Naive thymus-derived CD8-positive, alpha-beta T cell (primary cell): Measurements from ENCODE around the gene CDC14B. TPM values are rescaled to one million over a fixed set of nuclear protein-coding genes. Genes with fewer than 3 reads are reported as not detected.
A peak's percentile ranks its signal among the peaks of the same experiment; 100 is the strongest.
"Not testable (repeated sequence)": the region's sequence is repeated elsewhere in the genome, so short reads cannot be mapped to it uniquely, and the experiment has no call there.

Experiments
- ATAC-seq, 2 donors: fragments of 150-1000 bp; cut with Tn5 transposase in 1 of 2; sonication (Bioruptor Pico), chemical (Tn5 transposase) in 1 of 2; 1 replicate in 1 of 2; 2 replicates in 1 of 2; pipeline ENCODE4 v1.10.0; 2021; ENCODE audit warnings: mild to moderate bottlenecking in 2 of 2, moderate library complexity in 2 of 2
- POLR2A ChIA-PET: fragments of 350-600 bp; sonication (Branson Sonifier 250); formaldehyde crosslinking; loops from one replicate; lab custom pipeline; 2021; ENCODE audit warnings: antibody characterized with exemption; lab: Charles Lee
- DNase-seq, 10 donors: peaks; one replicate each; pipeline versions ENCODE4 v3.0.0 to v3.0.0-alpha.2; 2020 to 2022
- H3K27ac Mint-ChIP-seq, 10 donors: one replicate each; pipeline ENCODE4 v1.8.0; 2020 to 2022; ENCODE audit warnings: mild to moderate bottlenecking in 10 of 10, mixed read lengths in 10 of 10, moderate library complexity in 4 of 10, inconsistent platforms in 1 of 10
- H3K27me3 Mint-ChIP-seq, 5 donors: one replicate each; pipeline ENCODE4 v1.8.0; 2021 to 2022; ENCODE audit warnings: mixed read lengths in 5 of 5
- H3K36me3 Mint-ChIP-seq, 3 donors: one replicate each; pipeline ENCODE4 v1.8.0; 2020 to 2022; ENCODE audit warnings: mixed read lengths in 3 of 3, mild to moderate bottlenecking in 2 of 3, inconsistent platforms in 1 of 3
- H3K4me1 Mint-ChIP-seq, 4 donors: one replicate each; pipeline ENCODE4 v1.8.0; 2021 to 2022; ENCODE audit warnings: mixed read lengths in 4 of 4
- H3K4me3 Mint-ChIP-seq, 10 donors: one replicate each; pipeline ENCODE4 v1.8.0; 2020 to 2022; ENCODE audit warnings: mild to moderate bottlenecking in 10 of 10, mixed read lengths in 10 of 10, moderate library complexity in 6 of 10, inconsistent platforms in 1 of 10
- H3K9me3 Mint-ChIP-seq, 9 donors: one replicate each; pipeline ENCODE4 v1.8.0; 2020 to 2022; ENCODE audit warnings: mixed read lengths in 9 of 9, mild to moderate bottlenecking in 3 of 9, inconsistent platforms in 1 of 9, moderate library complexity in 1 of 9
- polyA plus RNA-seq, 3 donors: library from polyadenylated mRNA; unstranded; fragments of 300-500 nt; fragmentation: Illumina TruSeq; gene quantifications; one replicate each; pipeline ENCODE4 v1.2.3, GENCODE V29; 2021
- total RNA-seq, 8 experiments: library from RNA in 2 of 8; stranded (reverse) in 2 of 8; gene quantifications; one replicate each; pipeline ENCODE4 v1.2.3 and lab custom pipeline; 2021 to 2026

CDC14B gene
- total and polyA plus RNA-seq, 5 experiments from 2014 or later = 3.8 to 13.3 (median 7.1) TPM

GRCh38 chr9:96554326-96554725, 65.3 kb downstream of the CDC14B start:
- H3K36me3 Mint-ChIP-seq = peaks cover 5 to 30% (median 17%) of the 10 kb centered on the region in 3 donors
- no peak overlapping the region for H3K4me3 Mint-ChIP-seq
- ATAC-seq = no peak
- no peaks in the 10 kb centered on the region for H3K9me3 Mint-ChIP-seq
- POLR2A ChIA-PET = no interaction called here
- H3K27me3 Mint-ChIP-seq = peaks cover 0 to 3% (median 0%) of the 10 kb centered on the region in 5 donors
- peaks cover 0 to 4% (median 2%) of the 10 kb centered on the region in 4 donors for H3K4me1 Mint-ChIP-seq
- no peak for DNase-seq
- H3K27ac Mint-ChIP-seq = no peak overlapping the region

GRCh38 chr9:96553070-96553469, 66.6 kb downstream of the CDC14B start:
- Mint-ChIP-seq H3K27ac (no peak overlapping the region), H3K27me3 (peaks cover 0 to 3% (median 0%) of the 10 kb centered on the region in 5 donors), H3K36me3 (peaks cover 4 to 31% (median 12%) of the 10 kb centered on the region in 3 donors), H3K4me1 (peaks cover 0 to 4% (median 2%) of the 10 kb centered on the region in 4 donors), H3K4me3 (no peak overlapping the region), H3K9me3 (no peaks in the 10 kb centered on the region)
- no peak for ATAC-seq
- POLR2A ChIA-PET = no interaction called here
- DNase-seq = no peak

- POLR2A ChIA-PET = no interaction called here
- ATAC-seq (no peak), DNase-seq (no peak)
- Mint-ChIP-seq H3K27ac (no peak overlapping the region), H3K36me3 (peaks cover 0 to 25% (median 14%) of the 10 kb centered on the region in 3 donors), H3K4me1 (peaks cover 0 to 4% (median 2%) of the 10 kb centered on the region in 4 donors), H3K9me3 (no peaks in the 10 kb centered on the region), H3K4me3 (no peak overlapping the region), H3K27me3 (peaks cover 0 to 3% (median 0%) of the 10 kb centered on the region in 5 donors)
Measured at GRCh38 chr9:96551403-96551802, 68.2 kb downstream of the CDC14B start.

- Mint-ChIP-seq H3K36me3 (peaks cover 6 to 30% (median 17%) of the 10 kb centered on the region in 3 donors), H3K27me3 (peaks cover 0 to 3% (median 0%) of the 10 kb centered on the region in 5 donors), H3K4me1 (peaks cover 0 to under 1% (median 0%) of the 10 kb centered on the region in 4 donors), H3K27ac (no peak overlapping the region), H3K9me3 (no peaks in the 10 kb centered on the region), H3K4me3 (no peak overlapping the region)
- no peak for ATAC-seq
- POLR2A ChIA-PET = no interaction called here
- DNase-seq = no peak
Measured at GRCh38 chr9:96550659-96551058, 69.0 kb downstream of the CDC14B start.

- POLR2A ChIA-PET, DNase-seq, H3K27me3 Mint-ChIP-seq, H3K27ac Mint-ChIP-seq, H3K4me3 Mint-ChIP-seq, H3K9me3 Mint-ChIP-seq, H3K4me1 Mint-ChIP-seq, ATAC-seq: not testable (repeated sequence)
- H3K36me3 Mint-ChIP-seq = peaks cover 7 to 24% (median 19%) of the 10 kb centered on the region in 3 donors
Measured at GRCh38 chr9:96543131-96543530, 76.5 kb downstream of the CDC14B start.

- Mint-ChIP-seq H3K36me3 (peaks cover 0 to 37% (median 22%) of the 10 kb centered on the region in 3 donors), H3K4me1 (no peaks in the 10 kb centered on the region), H3K27me3 (no peaks in the 10 kb centered on the region), H3K9me3 (no peaks in the 10 kb centered on the region), H3K4me3 (no peak overlapping the region), H3K27ac (no peak overlapping the region)
- DNase-seq (no peak), ATAC-seq (no peak)
- POLR2A ChIA-PET = no interaction called here
Measured at GRCh38 chr9:96540106-96540505, 79.5 kb downstream of the CDC14B start.

- no peak overlapping the region for H3K4me3 Mint-ChIP-seq
- peaks cover 0 to 1% (median 0%) of the 10 kb centered on the region in 4 donors for H3K4me1 Mint-ChIP-seq
- POLR2A ChIA-PET = interaction anchor here (0.6 kb wide), 1 partner anchor 22 kb away, joined by 3 read pairs; no protein-coding TSS in a partner anchor
- H3K27me3 Mint-ChIP-seq = peaks cover 0 to 4% (median 0%) of the 10 kb centered on the region in 5 donors
- DNase-seq (no peak), ATAC-seq (no peak)
- H3K36me3 Mint-ChIP-seq = peaks cover 10 to 53% (median 38%) of the 10 kb centered on the region in 3 donors
- peaks cover 0 to 12% (median 2%) of the 10 kb centered on the region in 9 donors for H3K9me3 Mint-ChIP-seq
- no peak overlapping the region for H3K27ac Mint-ChIP-seq
Measured at GRCh38 chr9:96532173-96532572, 87.5 kb downstream of the CDC14B start.

GRCh38 chr9:96524764-96525163, 94.9 kb downstream of the CDC14B start:
- ATAC-seq (no peak), DNase-seq (no peak)
- peaks cover 10 to 23% (median 21%) of the 10 kb centered on the region in 4 donors for H3K4me1 Mint-ChIP-seq
- no peaks in the 10 kb centered on the region for H3K27me3 Mint-ChIP-seq
- H3K27ac Mint-ChIP-seq = no peak overlapping the region
- peaks cover 0 to 14% (median 8%) of the 10 kb centered on the region in 3 donors for H3K36me3 Mint-ChIP-seq
- POLR2A ChIA-PET = no interaction called here
- H3K9me3 Mint-ChIP-seq = no peaks in the 10 kb centered on the region
- H3K4me3 Mint-ChIP-seq = no peak overlapping the region

GRCh38 chr9:96524045-96524444, 95.6 kb downstream of the CDC14B start:
- ATAC-seq (no peak), DNase-seq (no peak)
- Mint-ChIP-seq H3K27ac (peak overlapping the region in 1 of 10 donors; percentile 9), H3K27me3 (no peaks in the 10 kb centered on the region), H3K36me3 (peaks cover 0 to 17% (median 12%) of the 10 kb centered on the region in 3 donors), H3K9me3 (no peaks in the 10 kb centered on the region), H3K4me3 (no peak overlapping the region), H3K4me1 (peaks cover 10 to 23% (median 21%) of the 10 kb centered on the region in 4 donors)
- POLR2A ChIA-PET = no interaction called here

- Mint-ChIP-seq H3K4me3 (peak overlapping the region in 1 of 10 donors; percentile 38), H3K4me1 (peaks cover 10 to 23% (median 21%) of the 10 kb centered on the region in 4 donors), H3K36me3 (peaks cover 0 to 22% (median 14%) of the 10 kb centered on the region in 3 donors), H3K9me3 (no peaks in the 10 kb centered on the region), H3K27me3 (no peaks in the 10 kb centered on the region), H3K27ac (peak overlapping the region in 3 of 10 donors; percentile 11 to 63 (median 57))
- POLR2A ChIA-PET = interaction anchor here (1.1 kb wide), 1 partner anchor 107 kb away, joined by 3 read pairs; no protein-coding TSS in a partner anchor
- no peak for DNase-seq
- no peak for ATAC-seq
Measured at GRCh38 chr9:96523374-96523773, 96.3 kb downstream of the CDC14B start.

- peaks cover 10 to 23% (median 21%) of the 10 kb centered on the region in 4 donors for H3K4me1 Mint-ChIP-seq
- DNase-seq = peak in 6 of 10 donors; percentile 5 to 59 (median 24)
- H3K27me3 Mint-ChIP-seq = no peaks in the 10 kb centered on the region
- no peaks in the 10 kb centered on the region for H3K9me3 Mint-ChIP-seq
- peak overlapping the region in 7 of 10 donors; percentile 21 to 81 (median 49) for H3K27ac Mint-ChIP-seq
- peaks cover 0 to 21% (median 11%) of the 10 kb centered on the region in 3 donors for H3K36me3 Mint-ChIP-seq
- peak overlapping the region in 7 of 10 donors; percentile 15 to 63 (median 30) for H3K4me3 Mint-ChIP-seq
- POLR2A ChIA-PET = interaction anchor here (1.0 kb wide), 1 partner anchor 36 kb away, joined by 3 read pairs; no protein-coding TSS in a partner anchor
- peak; percentile 80 to 89 for ATAC-seq
Measured at GRCh38 chr9:96522366-96522765, 97.3 kb downstream of the CDC14B start.

- POLR2A ChIA-PET = no interaction called here
- Mint-ChIP-seq H3K27me3 (no peaks in the 10 kb centered on the region), H3K4me1 (peaks cover 10 to 23% (median 21%) of the 10 kb centered on the region in 4 donors), H3K27ac (no peak overlapping the region), H3K9me3 (no peaks in the 10 kb centered on the region), H3K4me3 (no peak overlapping the region), H3K36me3 (peaks cover 0 to 21% (median 11%) of the 10 kb centered on the region in 3 donors)
- ATAC-seq (no peak), DNase-seq (no peak)
Measured at GRCh38 chr9:96519787-96520186, 99.9 kb downstream of the CDC14B start.

- peaks cover 10 to 23% (median 21%) of the 10 kb centered on the region in 4 donors for H3K4me1 Mint-ChIP-seq
- no peak for ATAC-seq
- peaks cover 0 to 28% (median 14%) of the 10 kb centered on the region in 3 donors for H3K36me3 Mint-ChIP-seq
- H3K27ac Mint-ChIP-seq = no peak overlapping the region
- no peak overlapping the region for H3K4me3 Mint-ChIP-seq
- H3K9me3 Mint-ChIP-seq = no peaks in the 10 kb centered on the region
- POLR2A ChIA-PET = no interaction called here
- DNase-seq = no peak
- no peaks in the 10 kb centered on the region for H3K27me3 Mint-ChIP-seq
Measured at GRCh38 chr9:96519095-96519494, 100.5 kb downstream of the CDC14B start.
